GM19023 (cell line): ENCODE data around the gene ITIH1.

Source experiments
- ATAC-seq: cut with Tn5 transposase; IDR thresholded peaks from one replicate; pipeline ENCODE4 v1.9.1; 2021; ENCODE audit warnings: mild to moderate bottlenecking, moderate library complexity; ENCODE audit not compliant: unreplicated experiment

The ITIH1 gene

GRCh38 chr3:52790337-52790736 is 12.9 kb downstream of the ITIH1 start:
- ATAC-seq = no peak

- no peak for ATAC-seq
These were observed 13.3 kb downstream of the ITIH1 start for GRCh38 chr3:52790741-52791140.

GRCh38 chr3:52791366-52791765 is 14.0 kb downstream of the ITIH1 start:
- ATAC-seq = no peak

GRCh38 chr3:52791928-52792327 is 14.5 kb downstream of the ITIH1 start:
- ATAC-seq = no peak

- no peak for ATAC-seq
These were observed 15.0 kb downstream of the ITIH1 start for GRCh38 chr3:52792413-52792812.

- ATAC-seq = no peak
These were observed 15.7 kb downstream of the ITIH1 start for GRCh38 chr3:52792961-52793695.

GRCh38 chr3:52793702-52794611 is 16.6 kb downstream of the ITIH1 start:
- ATAC-seq = no peak

GRCh38 chr3:52794612-52795099 is 17.3 kb downstream of the ITIH1 start, which contains the start of gene ITIH3:
ITIH3 (plus strand) TSS chr3:52794796; CDS start chr3:52794804, 8 bp downstream.
- ATAC-seq = no peak

GRCh38 chr3:52795298-52795900 is 18.0 kb downstream of the ITIH1 start:
- ATAC-seq = no peak

GRCh38 chr3:52796411-52796810 is 19.0 kb downstream of the ITIH1 start:
- ATAC-seq = no peak

- no peak for ATAC-seq
These were observed 21.1 kb downstream of the ITIH1 start for GRCh38 chr3:52798376-52798977.

- ATAC-seq = no peak
These were observed 21.6 kb downstream of the ITIH1 start for GRCh38 chr3:52798978-52799476.

- no peak for ATAC-seq
These were observed 22.7 kb downstream of the ITIH1 start for GRCh38 chr3:52800079-52800478.

GRCh38 chr3:52801839-52802238 is 24.4 kb downstream of the ITIH1 start:
- no peak for ATAC-seq

- no peak for ATAC-seq
These were observed 28.1 kb downstream of the ITIH1 start for GRCh38 chr3:52805270-52806039.

GRCh38 chr3:52809149-52809548 is 31.8 kb downstream of the ITIH1 start:
- no peak for ATAC-seq

GRCh38 chr3:52809662-52810377 is 32.4 kb downstream of the ITIH1 start:
- no peak for ATAC-seq

GRCh38 chr3:52810923-52811322 is 33.5 kb downstream of the ITIH1 start:
- ATAC-seq = no peak

GRCh38 chr3:52811452-52812011 is 34.1 kb downstream of the ITIH1 start:
- no peak for ATAC-seq
